H4 (cell line): Measurements from ENCODE around the gene CMPK1. TPM values are rescaled to one million over a fixed set of nuclear protein-coding genes. Genes with fewer than 3 reads are reported as not detected.

ENCODE experiments used
- DNase-seq: peaks from one replicate; pipeline ENCODE4 v3.0.0-alpha.2; 2015; ENCODE audit warnings: low spot score
- total RNA-seq: library from RNA; depleted of rRNA; stranded (reverse); fragments of >200 nt; shearing (Covaris generic); gene quantifications from 2 replicates; pipeline ENCODE4 v1.2.3, GENCODE V29; 2014; rRNA removed

Gene CMPK1
- total RNA-seq, 1 experiment from 2014 or later, result 137 TPM

DNA sequence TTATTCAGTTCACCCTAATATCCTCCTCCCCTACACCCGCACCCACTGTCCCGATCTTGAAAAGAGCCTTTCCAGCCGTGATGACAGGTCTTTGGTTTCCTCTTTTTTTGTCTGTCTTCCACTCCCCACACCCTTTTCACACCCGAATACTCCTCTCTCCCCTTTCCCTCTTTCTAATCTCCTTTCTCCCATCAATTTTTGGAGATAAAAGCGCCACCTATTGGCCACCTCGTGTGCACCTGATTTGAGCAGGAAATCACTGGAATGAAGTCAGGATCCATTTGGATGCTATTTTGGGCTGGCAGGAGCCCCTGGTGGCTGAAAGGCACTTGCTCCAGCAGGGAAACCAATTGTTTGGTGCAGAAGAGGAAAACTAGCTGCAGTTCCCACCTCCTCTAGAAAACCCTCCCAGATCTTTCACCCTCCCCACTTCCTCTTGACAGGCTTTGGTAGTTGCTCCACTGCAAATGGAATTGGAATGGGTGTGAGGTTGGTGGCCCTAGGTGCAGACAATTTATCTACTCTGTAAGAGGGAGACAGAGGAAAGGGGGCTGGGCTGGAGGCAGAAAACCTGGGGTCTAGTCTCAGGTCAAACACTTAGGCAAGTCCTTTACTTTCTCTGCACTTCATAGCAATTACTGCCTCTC is 90.9 kb downstream of the CMPK1 start:
- DNase-seq, result peak; percentile 66

Other genes starting within 250 kb of the CMPK1 start
- gene CYP4A22, start 196.3 kb upstream of the CMPK1 start, total RNA-seq, result not detected in 2 replicates
- gene PDZK1IP1, start 143.8 kb upstream of the CMPK1 start, total RNA-seq, result not detected in 2 replicates
- 0.10 and 0.27 TPM in 2 replicates for gene TAL1, start 101.6 kb upstream of the CMPK1 start, total RNA-seq
- gene STIL, start 19.6 kb upstream of the CMPK1 start, total RNA-seq, result 34.3 and 44.2 TPM in 2 replicates
- not detected in 2 replicates for gene FOXE3, start 82.5 kb downstream of the CMPK1 start, total RNA-seq
- gene FOXD2, start 104.3 kb downstream of the CMPK1 start, total RNA-seq, result 0.52 and 1.5 TPM in 2 replicates